ENCODE data around the gene SLC26A2.

SLC26A2 gene

GRCh38 chr5:149960272-149961185 is at the start of gene SLC26A2:
Gene SLC26A2, plus strand, starts transcription at chr5:149960758. Its CDS starts 16,895 bp downstream, at chr5:149977653.
- DNase-seq = peak; percentile 94

GRCh38 chr5:149911031-149911430 is 49.5 kb upstream of the SLC26A2 start:
- DNase-seq = no peak

- no peak for DNase-seq
Measured at GRCh38 chr5:149912226-149912871, 48.2 kb upstream of the SLC26A2 start.

GRCh38 chr5:149913436-149914419 is 46.8 kb upstream of the SLC26A2 start:
- no peak for DNase-seq

- no peak for DNase-seq
Measured at GRCh38 chr5:149915392-149916260, 44.9 kb upstream of the SLC26A2 start.

- no peak for DNase-seq
Measured at GRCh38 chr5:149916334-149917072, 44.1 kb upstream of the SLC26A2 start.

- no peak for DNase-seq
Measured at GRCh38 chr5:149917073-149917676, 43.4 kb upstream of the SLC26A2 start.

- no peak for DNase-seq
Measured at GRCh38 chr5:149921597-149921996, 39.0 kb upstream of the SLC26A2 start.

- no peak for DNase-seq
Measured at GRCh38 chr5:149922950-149923349, 37.6 kb upstream of the SLC26A2 start.

- DNase-seq = no peak
Measured at GRCh38 chr5:149924486-149924885, 36.1 kb upstream of the SLC26A2 start.

- no peak for DNase-seq
Measured at GRCh38 chr5:149930043-149930748, 30.4 kb upstream of the SLC26A2 start.

- DNase-seq = no peak
Measured at GRCh38 chr5:149930749-149931574, 29.6 kb upstream of the SLC26A2 start.

GRCh38 chr5:149931992-149932436 is 28.5 kb upstream of the SLC26A2 start:
- DNase-seq = no peak

GRCh38 chr5:149932445-149933350 is 27.9 kb upstream of the SLC26A2 start:
- DNase-seq = no peak

GRCh38 chr5:149935431-149935901 is 25.1 kb upstream of the SLC26A2 start:
- DNase-seq = no peak

- DNase-seq = no peak
Measured at GRCh38 chr5:149936044-149936699, 24.4 kb upstream of the SLC26A2 start.

- DNase-seq = no peak
Measured at GRCh38 chr5:149936700-149937091, 23.9 kb upstream of the SLC26A2 start.

All from activated CD8-positive, alpha-beta memory T cell treated with anti-CD3 and anti-CD28 coated beads for 24 hours (primary cell).